Activated CD4-positive, alpha-beta T cell treated with anti-CD3 and anti-CD28 coated beads, Interleukin-2, amount 10 ng/mL, durations not matched to agents 7 days and 5 days (primary cell): ENCODE results near the gene SELENOK. TPM values are rescaled to one million over a fixed set of nuclear protein-coding genes. Genes with fewer than 3 reads are reported as not detected.
"Not testable (repeated sequence)": the region's sequence is repeated elsewhere in the genome, so short reads cannot be mapped to it uniquely, and the experiment has no call there.

ENCODE experiments used
- CTCF ChIA-PET: fragments of 350-600 bp; sonication (Branson Sonifier 250); formaldehyde crosslinking; loops from one replicate; lab custom pipeline; 2021; ENCODE audit warnings: antibody characterized with exemption; lab: Charles Lee
- POLR2A ChIA-PET: fragments of 350-600 bp; sonication (Branson Sonifier 250); formaldehyde crosslinking; loops from one replicate; lab custom pipeline; 2021; ENCODE audit warnings: antibody characterized with exemption; lab: Charles Lee
- DNase-seq: peaks from one replicate; pipeline ENCODE4 v3.0.0-alpha.2; 2020
- H3K27ac Mint-ChIP-seq: one replicate; pipeline ENCODE4 v1.8.0; 2021; ENCODE audit warnings: mild to moderate bottlenecking, moderate library complexity, mixed read lengths
- H3K27me3 Mint-ChIP-seq: one replicate; pipeline ENCODE4 v1.8.0; 2021; ENCODE audit warnings: mixed read lengths
- H3K36me3 Mint-ChIP-seq: one replicate; pipeline ENCODE4 v1.8.0; 2021; ENCODE audit warnings: low read depth, mixed read lengths
- H3K4me1 Mint-ChIP-seq: one replicate; pipeline ENCODE4 v1.8.0; 2021; ENCODE audit warnings: mixed read lengths
- H3K4me3 Mint-ChIP-seq: one replicate; pipeline ENCODE4 v1.8.0; 2021; ENCODE audit warnings: mild to moderate bottlenecking, moderate library complexity, mixed read lengths
- H3K9me3 Mint-ChIP-seq: one replicate; pipeline ENCODE4 v1.8.0; 2021; ENCODE audit warnings: mixed read lengths
- total RNA-seq, 2 experiments: library from RNA; stranded (reverse); gene quantifications; one replicate each; pipeline ENCODE4 v1.2.3, GENCODE V29; 2021

Gene SELENOK
- 10 to 100 TPM; 39.8 to 48.0 TPM for total RNA-seq

GRCh38 chr3:53891497-53892285 lies at the start of gene SELENOK:
Gene SELENOK (minus strand): TSS chr3:53891859.
- CTCF ChIA-PET, result interaction anchor here (0.9 to 1.1 kb wide), 3 partner anchors 11 to 17 kb away, joined by 3 to 5 read pairs (median 4); no protein-coding TSS in a partner anchor
- Mint-ChIP-seq H3K4me1 (peaks cover 54% of the 10 kb centered on the region), H3K4me3 (peak within 1 kb of the TSS; percentile 92)

GRCh38 chr3:53941184-53941583 lies 49.5 kb upstream of the SELENOK start:
- H3K27ac Mint-ChIP-seq, result no peak overlapping the region
- peaks cover 4% of the 10 kb centered on the region for H3K36me3 Mint-ChIP-seq
- no peak for DNase-seq
- H3K4me1 Mint-ChIP-seq, result no peaks in the 10 kb centered on the region
- H3K27me3 Mint-ChIP-seq, result peaks cover 11% of the 10 kb centered on the region
- ChIA-PET POLR2A (no interaction called here), CTCF (no interaction called here)
- peaks cover 7% of the 10 kb centered on the region for H3K9me3 Mint-ChIP-seq
- H3K4me3 Mint-ChIP-seq, result no peak overlapping the region

More at GRCh38 chr3:53891497-53892285, at the start of gene SELENOK:
- Mint-ChIP-seq H3K27me3 (peaks cover 17% of the 10 kb centered on the region), H3K27ac (peak within 1 kb of the TSS; percentile 97), H3K36me3 (peaks cover 37% of the 10 kb centered on the region), H3K9me3 (peaks cover 3% of the 10 kb centered on the region)
- POLR2A ChIA-PET, result interaction anchor here (0.8 kb wide), 1 partner anchor 9 kb away, joined by 3 read pairs; no protein-coding TSS in a partner anchor
- peak; percentile 98 for DNase-seq

GRCh38 chr3:53940623-53941022 lies 49.0 kb upstream of the SELENOK start:
- ChIA-PET POLR2A (no interaction called here), CTCF (no interaction called here)
- no peak overlapping the region for H3K27ac Mint-ChIP-seq
- H3K9me3 Mint-ChIP-seq, result peaks cover 3% of the 10 kb centered on the region
- H3K36me3 Mint-ChIP-seq, result no peaks in the 10 kb centered on the region
- no peak for DNase-seq
- peaks cover 11% of the 10 kb centered on the region for H3K27me3 Mint-ChIP-seq
- H3K4me1 Mint-ChIP-seq, result no peaks in the 10 kb centered on the region
- H3K4me3 Mint-ChIP-seq, result no peak overlapping the region

GRCh38 chr3:53939813-53940212 lies 48.2 kb upstream of the SELENOK start:
- Mint-ChIP-seq H3K36me3 (no peaks in the 10 kb centered on the region), H3K9me3 (peaks cover 4% of the 10 kb centered on the region), H3K27ac (no peak overlapping the region), H3K4me1 (no peaks in the 10 kb centered on the region), H3K27me3 (peaks cover 11% of the 10 kb centered on the region), H3K4me3 (no peak overlapping the region)
- ChIA-PET POLR2A (no interaction called here), CTCF (interaction anchor here (0.8 kb wide), 1 partner anchor 213 kb away, joined by 4 read pairs; no protein-coding TSS in a partner anchor)
- no peak for DNase-seq

- no peaks in the 10 kb centered on the region for H3K36me3 Mint-ChIP-seq
- no peak for DNase-seq
- H3K9me3 Mint-ChIP-seq, result peaks cover 4% of the 10 kb centered on the region
- ChIA-PET POLR2A (interaction anchor here (1.0 kb wide), 1 partner anchor 45 kb away, joined by 3 read pairs; no protein-coding TSS in a partner anchor), CTCF (interaction anchor here (0.6 to 0.8 kb wide), 3 partner anchors 55 to 1731 kb away, joined by 3 to 4 read pairs (median 3); no protein-coding TSS in a partner anchor)
- peaks cover 11% of the 10 kb centered on the region for H3K27me3 Mint-ChIP-seq
- H3K27ac Mint-ChIP-seq, result no peak overlapping the region
- H3K4me1 Mint-ChIP-seq, result no peaks in the 10 kb centered on the region
- no peak overlapping the region for H3K4me3 Mint-ChIP-seq
These were observed 47.5 kb upstream of the SELENOK start for GRCh38 chr3:53939086-53939582.

- DNase-seq, result peak; percentile 45
- POLR2A ChIA-PET, result interaction anchor here (1.0 kb wide), 1 partner anchor 45 kb away, joined by 3 read pairs; no protein-coding TSS in a partner anchor
- Mint-ChIP-seq H3K27me3 (peaks cover 11% of the 10 kb centered on the region), H3K36me3 (no peaks in the 10 kb centered on the region), H3K27ac (no peak overlapping the region), H3K9me3 (peaks cover 4% of the 10 kb centered on the region), H3K4me3 (no peak overlapping the region), H3K4me1 (no peaks in the 10 kb centered on the region)
- CTCF ChIA-PET, result interaction anchor here (0.6 to 0.8 kb wide), 2 partner anchors 56 to 1731 kb away, joined by 3 read pairs; no protein-coding TSS in a partner anchor
These were observed 47.0 kb upstream of the SELENOK start for GRCh38 chr3:53938645-53939044.

GRCh38 chr3:53936347-53936746 lies 44.7 kb upstream of the SELENOK start:
- ChIA-PET CTCF (interaction anchor here (0.6 kb wide), 1 partner anchor 23 kb away, joined by 3 read pairs; no protein-coding TSS in a partner anchor), POLR2A (interaction anchor here (0.7 kb wide), 1 partner anchor 16 kb away, joined by 4 read pairs; no protein-coding TSS in a partner anchor)
- DNase-seq, result no peak
- Mint-ChIP-seq H3K4me3 (no peak overlapping the region), H3K36me3 (no peaks in the 10 kb centered on the region), H3K27ac (no peak overlapping the region), H3K27me3 (peaks cover 13% of the 10 kb centered on the region), H3K9me3 (peaks cover 4% of the 10 kb centered on the region), H3K4me1 (no peaks in the 10 kb centered on the region)

- Mint-ChIP-seq H3K4me1 (no peaks in the 10 kb centered on the region), H3K9me3 (peaks cover 4% of the 10 kb centered on the region), H3K4me3 (no peak overlapping the region), H3K27me3 (peaks cover 13% of the 10 kb centered on the region), H3K27ac (no peak overlapping the region), H3K36me3 (no peaks in the 10 kb centered on the region)
- ChIA-PET POLR2A (no interaction called here), CTCF (no interaction called here)
- DNase-seq, result no peak
These were observed 43.7 kb upstream of the SELENOK start for GRCh38 chr3:53935283-53935901.

GRCh38 chr3:53927208-53927872 lies 35.7 kb upstream of the SELENOK start:
- H3K27me3 Mint-ChIP-seq, CTCF ChIA-PET, POLR2A ChIA-PET, H3K4me3 Mint-ChIP-seq, H3K4me1 Mint-ChIP-seq, H3K36me3 Mint-ChIP-seq, H3K9me3 Mint-ChIP-seq, H3K27ac Mint-ChIP-seq, DNase-seq: not testable (repeated sequence)

- H3K9me3 Mint-ChIP-seq, result no peaks in the 10 kb centered on the region
- CTCF ChIA-PET, result no interaction called here
- no peak overlapping the region for H3K4me3 Mint-ChIP-seq
- H3K36me3 Mint-ChIP-seq, result no peaks in the 10 kb centered on the region
- peak; percentile 12 for DNase-seq
- no peak overlapping the region for H3K27ac Mint-ChIP-seq
- POLR2A ChIA-PET, result no interaction called here
- H3K4me1 Mint-ChIP-seq, result no peaks in the 10 kb centered on the region
- H3K27me3 Mint-ChIP-seq, result peaks cover 32% of the 10 kb centered on the region
These were observed 29.6 kb upstream of the SELENOK start for GRCh38 chr3:53921296-53921695.

- H3K9me3 Mint-ChIP-seq, result no peaks in the 10 kb centered on the region
- no peak overlapping the region for H3K27ac Mint-ChIP-seq
- no peak overlapping the region for H3K4me3 Mint-ChIP-seq
- ChIA-PET CTCF (no interaction called here), POLR2A (interaction anchor here (0.6 kb wide), 1 partner anchor 17 kb away, joined by 4 read pairs; no protein-coding TSS in a partner anchor)
- H3K36me3 Mint-ChIP-seq, result no peaks in the 10 kb centered on the region
- H3K27me3 Mint-ChIP-seq, result peaks cover 36% of the 10 kb centered on the region
- DNase-seq, result no peak
- no peaks in the 10 kb centered on the region for H3K4me1 Mint-ChIP-seq
These were observed 28.1 kb upstream of the SELENOK start for GRCh38 chr3:53919741-53920140.

GRCh38 chr3:53913401-53913800 lies 21.7 kb upstream of the SELENOK start:
- Mint-ChIP-seq H3K27me3 (peaks cover 54% of the 10 kb centered on the region), H3K4me3 (no peak overlapping the region), H3K4me1 (no peaks in the 10 kb centered on the region), H3K36me3 (no peaks in the 10 kb centered on the region), H3K9me3 (no peaks in the 10 kb centered on the region), H3K27ac (no peak overlapping the region)
- DNase-seq, result no peak
- CTCF ChIA-PET, result interaction anchor here (0.6 kb wide), 1 partner anchor 23 kb away, joined by 3 read pairs; no protein-coding TSS in a partner anchor
- POLR2A ChIA-PET, result no interaction called here
